HG03521 (cell line): ENCODE results near the gene ACBD4.

Source experiments
- ATAC-seq: cut with Tn5 transposase; IDR thresholded peaks from one replicate; pipeline ENCODE4 v1.9.1; 2021; ENCODE audit warnings: mild to moderate bottlenecking, moderate library complexity; ENCODE audit not compliant: unreplicated experiment

ACBD4 gene, protein sequence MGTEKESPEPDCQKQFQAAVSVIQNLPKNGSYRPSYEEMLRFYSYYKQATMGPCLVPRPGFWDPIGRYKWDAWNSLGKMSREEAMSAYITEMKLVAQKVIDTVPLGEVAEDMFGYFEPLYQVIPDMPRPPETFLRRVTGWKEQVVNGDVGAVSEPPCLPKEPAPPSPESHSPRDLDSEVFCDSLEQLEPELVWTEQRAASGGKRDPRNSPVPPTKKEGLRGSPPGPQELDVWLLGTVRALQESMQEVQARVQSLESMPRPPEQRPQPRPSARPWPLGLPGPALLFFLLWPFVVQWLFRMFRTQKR

DNA sequence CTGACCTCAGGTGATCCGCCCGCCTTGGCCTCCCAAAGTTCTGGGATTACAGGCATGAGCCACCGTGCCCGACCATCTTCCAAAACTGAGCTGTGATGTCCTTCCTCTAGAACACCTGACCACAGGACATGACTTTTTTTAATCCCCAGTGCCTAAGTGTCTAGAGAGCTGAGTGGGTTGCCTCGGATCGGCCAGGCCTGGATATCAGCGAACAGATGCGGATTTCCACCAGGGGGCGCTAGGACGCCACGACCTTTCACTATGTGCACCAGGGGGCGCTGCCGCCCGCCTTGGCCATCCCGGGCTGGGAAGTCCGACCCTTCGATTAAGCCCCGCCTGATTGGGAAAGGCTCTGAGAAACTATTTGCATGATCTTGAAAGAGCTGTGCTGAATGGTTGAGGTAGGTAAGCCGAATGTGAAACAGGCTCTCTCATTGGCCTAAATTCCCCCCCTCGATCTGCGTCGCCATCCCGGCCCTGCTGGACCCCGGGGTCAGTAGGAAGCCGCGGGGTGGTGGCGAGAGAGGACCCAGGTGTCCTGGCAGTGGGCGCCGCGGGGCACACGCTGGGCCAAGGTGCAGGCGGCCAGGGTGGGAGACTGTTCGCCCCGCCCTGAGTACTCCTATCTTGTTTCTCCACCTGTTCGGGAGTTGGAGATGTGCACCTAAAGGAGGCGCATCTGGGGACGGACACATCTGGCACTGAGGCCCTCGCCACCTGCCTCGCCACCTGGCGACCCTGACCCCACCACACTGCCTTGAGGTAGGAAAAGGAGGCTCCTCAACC lies at the start of gene ACBD4:
TSS of gene ACBD4 (plus strand) at position 496 of the 786 bp plus-strand sequence. CDS start 458 bp downstream, outside the sequence.
- ATAC-seq, result peak; percentile 69

DNA sequence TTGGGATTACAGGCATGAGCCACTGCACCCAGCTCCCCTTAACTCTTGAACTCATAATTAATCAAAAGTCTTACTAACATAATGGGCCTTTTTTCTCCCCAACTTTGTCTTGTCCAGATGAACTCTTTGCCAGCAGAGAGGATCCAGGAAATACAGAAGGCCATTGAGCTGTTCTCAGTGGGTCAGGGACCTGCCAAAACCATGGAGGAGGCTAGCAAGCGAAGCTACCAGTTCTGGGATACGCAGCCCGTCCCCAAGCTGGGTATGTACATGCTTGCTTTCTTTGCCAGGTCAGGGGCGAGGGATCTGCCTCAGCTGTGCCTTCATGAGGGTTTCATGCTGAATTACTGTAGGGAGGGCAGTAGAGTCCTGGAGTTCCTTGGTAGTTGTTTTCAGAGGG lies 49.1 kb upstream of the ACBD4 start:
- ATAC-seq, result no peak

DNA sequence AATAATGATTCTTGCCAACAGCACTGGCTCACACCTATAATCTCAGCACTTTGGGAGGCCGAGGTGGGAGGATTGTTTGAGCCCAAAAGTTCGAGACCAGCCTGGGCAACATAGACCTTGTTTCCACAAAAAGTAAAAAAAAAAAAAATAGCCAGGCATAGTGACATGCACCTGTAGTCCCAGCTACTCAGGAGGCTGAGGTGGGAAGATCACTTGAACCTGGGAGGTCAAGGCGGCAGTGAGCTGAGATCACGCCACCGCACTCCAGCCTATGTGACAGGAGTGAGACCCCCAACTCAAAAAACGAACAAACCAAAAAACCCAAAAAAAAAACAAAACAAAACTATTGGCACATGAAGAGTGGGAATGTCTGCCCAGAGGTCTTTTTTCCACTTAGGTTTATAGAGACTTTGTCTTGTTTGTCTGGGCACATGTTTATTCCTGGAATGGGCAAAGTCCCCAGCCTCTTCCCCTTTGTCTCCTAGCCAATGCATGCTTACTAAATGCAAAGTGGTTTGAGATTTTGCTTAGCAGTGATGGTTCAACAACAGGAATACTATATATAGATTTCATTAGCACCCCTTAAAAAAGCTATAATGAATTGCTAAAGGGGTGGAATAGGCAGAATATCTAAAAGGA lies 48.5 kb upstream of the ACBD4 start:
- no peak for ATAC-seq

DNA sequence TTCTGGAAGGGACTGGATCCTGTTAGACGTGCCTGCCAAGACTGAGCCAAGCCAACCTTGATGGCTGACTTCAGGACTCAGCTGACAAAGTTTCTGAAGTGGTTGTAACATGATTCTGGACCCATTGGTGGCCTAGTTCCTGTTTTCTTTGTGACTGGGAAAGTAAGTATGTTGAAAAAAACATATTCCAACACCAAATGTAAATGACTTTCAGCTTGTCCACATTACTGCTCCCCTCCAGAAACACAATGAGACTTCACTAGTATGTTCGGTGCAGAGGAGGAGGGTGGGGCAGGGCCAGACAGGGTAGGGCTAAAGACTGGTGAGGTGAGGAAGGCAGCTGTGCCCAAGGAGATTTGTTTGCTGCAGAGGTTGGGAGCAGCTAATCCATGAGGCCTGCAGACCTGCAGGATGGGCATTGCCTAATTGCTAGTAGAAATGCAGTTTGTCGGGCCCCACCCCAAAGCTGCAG lies 47.9 kb upstream of the ACBD4 start:
- ATAC-seq, result no peak

DNA sequence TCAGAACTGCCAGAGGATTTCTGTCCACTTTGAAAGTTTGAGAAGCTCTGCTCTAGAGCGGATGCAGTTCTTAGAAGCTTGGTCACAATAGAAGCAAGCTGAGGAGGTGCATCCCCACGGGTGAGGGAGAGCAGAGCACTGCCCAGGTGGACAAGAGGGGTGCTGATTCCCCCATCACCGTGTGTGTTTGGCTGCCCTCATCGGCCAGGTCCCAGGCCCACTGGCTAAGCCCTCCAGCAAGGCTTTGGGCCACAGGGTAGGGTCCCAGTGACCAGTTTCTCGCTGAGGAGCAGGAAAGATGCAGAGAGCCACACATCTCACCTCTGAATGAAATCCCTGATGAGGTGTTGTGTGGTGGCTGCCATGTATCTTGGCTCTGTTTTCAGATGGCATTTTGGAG lies 47.5 kb upstream of the ACBD4 start:
- ATAC-seq, result no peak

DNA sequence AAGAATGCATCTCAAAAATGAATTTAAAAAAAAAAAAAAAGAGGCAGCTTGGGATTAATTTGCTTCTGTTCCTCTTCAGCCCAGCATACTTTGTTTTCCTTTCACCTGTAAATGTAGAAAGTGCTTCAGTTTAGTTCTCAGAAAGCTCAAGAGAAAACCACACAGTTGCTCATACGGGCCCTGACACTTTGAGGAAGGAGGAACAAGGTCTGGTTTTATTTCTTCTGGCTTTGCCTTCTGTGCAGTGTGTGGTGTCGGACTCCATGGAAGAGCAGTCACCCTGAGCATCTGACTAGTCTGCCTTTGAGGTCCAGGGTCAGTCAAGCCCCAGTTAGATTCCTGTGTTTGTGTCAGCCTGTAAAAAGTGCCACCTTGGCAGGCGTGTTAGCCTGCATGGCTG lies 46.7 kb upstream of the ACBD4 start:
- ATAC-seq, result no peak

DNA sequence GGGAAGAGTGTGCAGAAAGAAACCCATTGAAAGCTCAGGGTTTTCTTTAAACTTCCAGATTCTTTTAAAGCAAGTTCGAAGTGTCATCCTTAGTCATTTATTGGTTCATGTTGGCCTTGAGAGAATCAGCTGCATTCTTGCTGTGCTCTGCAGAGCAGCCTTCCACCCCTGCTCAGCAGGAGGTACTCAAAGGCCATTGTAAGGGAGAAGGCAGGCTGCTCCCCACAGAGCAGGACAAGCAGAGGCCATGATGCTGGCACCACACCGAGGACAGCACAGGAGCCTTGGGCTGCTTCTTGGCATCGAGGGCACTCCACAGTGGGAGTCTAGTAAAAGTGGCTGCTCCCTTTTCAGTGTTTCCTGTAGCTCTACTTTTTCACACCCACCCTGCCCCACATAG lies 44.8 kb upstream of the ACBD4 start:
- no peak for ATAC-seq

DNA sequence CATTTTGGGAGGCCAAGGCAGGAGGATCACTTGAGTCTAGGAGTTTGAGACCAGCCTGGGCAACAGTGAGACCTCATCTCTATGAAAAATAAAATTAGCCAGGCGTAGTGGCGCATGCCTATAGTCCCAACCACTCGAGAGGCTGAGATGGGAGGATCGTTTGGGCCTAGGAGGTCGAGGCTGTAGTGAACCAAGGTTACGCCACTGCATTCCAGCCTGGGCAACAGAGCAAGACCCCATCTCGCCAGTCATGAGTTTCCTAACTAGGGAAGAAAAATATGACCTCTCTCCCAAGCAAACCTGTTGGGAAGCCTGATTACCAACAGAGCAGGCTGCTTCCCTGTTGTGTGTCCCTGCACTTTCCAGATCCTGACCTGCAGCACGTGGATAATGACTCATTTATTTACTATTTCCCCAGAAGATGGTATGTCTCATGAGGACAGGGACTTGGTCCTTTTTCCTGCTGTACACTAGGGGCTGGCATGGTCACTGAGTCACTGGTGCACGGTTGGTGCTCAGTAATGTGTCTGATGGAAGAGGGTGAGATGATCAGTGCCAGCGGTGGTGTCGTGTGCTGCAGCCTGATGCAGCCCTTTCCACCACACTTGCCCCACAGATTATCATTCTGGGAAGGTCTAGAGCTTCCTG lies 43.6 kb upstream of the ACBD4 start:
- ATAC-seq, result no peak

DNA sequence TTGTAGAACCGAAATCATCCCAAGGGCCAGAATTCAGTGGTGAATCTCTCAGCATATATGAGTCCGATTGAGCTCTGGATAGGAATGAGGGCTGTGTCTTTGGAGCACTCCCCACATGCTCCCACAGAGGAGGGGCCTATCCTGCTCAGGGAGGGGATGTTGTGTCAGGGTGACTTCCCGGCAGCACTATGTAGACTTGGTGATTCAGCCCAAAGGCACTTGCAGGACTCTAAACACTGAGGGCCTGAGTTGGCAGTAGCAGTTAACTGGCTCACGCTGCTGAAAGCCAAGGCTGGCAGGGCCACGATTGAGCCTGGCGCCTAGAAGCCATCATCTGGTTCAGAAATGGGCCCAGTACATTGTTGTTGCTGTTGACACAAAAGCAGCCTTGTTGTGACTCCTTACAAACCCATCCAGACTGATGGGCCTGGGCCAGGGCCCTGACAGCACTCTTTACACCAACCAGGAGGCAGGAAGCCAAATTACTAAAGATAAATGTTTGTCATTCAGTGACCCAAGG lies 42.5 kb upstream of the ACBD4 start:
- no peak for ATAC-seq

DNA sequence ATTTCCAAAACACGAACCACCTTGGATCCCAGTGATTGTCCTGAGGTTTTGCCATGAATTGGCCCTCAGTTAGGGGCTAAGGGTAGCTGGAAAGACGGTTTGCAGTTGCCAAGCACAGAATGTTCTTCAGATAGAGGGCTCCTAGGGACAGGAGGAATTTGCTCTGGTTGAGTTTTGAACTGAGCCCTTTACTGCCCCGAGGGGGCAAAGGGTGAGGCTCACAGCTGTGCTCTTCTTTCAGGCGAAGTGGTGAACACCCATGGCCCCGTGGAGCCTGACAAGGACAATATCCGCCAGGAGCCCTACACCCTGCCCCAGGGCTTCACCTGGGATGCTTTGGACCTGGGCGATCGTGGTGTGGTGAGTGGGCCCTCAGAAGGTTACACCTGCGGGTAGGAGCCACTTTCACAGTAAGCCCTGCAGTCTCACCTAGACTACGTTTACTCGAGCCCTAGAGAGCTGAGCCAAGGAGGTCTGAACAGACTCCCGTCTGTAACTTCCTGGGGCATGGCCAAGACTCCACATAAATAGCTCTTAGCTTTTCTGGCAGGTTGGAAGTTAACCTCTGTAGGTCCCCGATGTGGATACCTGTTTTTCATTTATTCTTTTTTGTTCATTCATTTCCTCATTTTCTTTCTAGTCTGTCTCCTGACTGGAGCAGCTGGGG lies 41.9 kb upstream of the ACBD4 start:
- ATAC-seq, result no peak

DNA sequence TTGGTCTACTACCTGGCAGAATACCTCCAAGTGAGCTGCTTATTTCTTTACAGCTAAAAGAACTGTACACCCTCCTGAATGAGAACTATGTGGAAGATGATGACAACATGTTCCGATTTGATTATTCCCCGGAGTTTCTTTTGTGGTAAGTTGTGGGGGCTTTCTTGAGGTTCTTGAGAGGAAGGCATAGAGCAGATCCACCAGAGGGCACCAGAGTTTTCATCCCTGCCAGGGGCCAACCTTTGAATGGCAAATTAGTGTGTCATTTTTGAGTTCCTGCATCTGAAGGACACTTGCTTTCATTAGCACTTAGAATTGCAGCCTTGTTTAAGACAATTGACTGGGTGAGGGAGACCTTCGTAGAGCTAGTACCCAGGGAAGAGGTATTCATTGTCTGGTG lies 39.3 kb upstream of the ACBD4 start:
- ATAC-seq, result no peak

DNA sequence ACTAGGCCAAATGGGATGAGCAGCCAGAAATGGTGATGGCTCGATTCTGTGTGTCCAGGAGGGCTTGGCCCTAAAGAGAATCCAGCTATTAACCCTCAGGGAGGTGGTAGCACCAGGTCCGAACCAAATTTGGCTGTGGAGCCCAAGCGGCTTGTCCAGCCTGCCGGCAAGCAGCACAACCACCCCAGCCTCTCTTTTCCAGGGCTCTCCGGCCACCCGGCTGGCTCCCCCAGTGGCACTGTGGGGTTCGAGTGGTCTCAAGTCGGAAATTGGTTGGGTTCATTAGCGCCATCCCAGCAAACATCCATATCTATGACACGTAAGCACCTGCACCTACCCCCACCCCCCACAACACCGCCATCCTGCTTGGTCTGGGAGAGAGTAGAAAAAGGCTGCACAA lies 38.6 kb upstream of the ACBD4 start:
- ATAC-seq, result no peak

DNA sequence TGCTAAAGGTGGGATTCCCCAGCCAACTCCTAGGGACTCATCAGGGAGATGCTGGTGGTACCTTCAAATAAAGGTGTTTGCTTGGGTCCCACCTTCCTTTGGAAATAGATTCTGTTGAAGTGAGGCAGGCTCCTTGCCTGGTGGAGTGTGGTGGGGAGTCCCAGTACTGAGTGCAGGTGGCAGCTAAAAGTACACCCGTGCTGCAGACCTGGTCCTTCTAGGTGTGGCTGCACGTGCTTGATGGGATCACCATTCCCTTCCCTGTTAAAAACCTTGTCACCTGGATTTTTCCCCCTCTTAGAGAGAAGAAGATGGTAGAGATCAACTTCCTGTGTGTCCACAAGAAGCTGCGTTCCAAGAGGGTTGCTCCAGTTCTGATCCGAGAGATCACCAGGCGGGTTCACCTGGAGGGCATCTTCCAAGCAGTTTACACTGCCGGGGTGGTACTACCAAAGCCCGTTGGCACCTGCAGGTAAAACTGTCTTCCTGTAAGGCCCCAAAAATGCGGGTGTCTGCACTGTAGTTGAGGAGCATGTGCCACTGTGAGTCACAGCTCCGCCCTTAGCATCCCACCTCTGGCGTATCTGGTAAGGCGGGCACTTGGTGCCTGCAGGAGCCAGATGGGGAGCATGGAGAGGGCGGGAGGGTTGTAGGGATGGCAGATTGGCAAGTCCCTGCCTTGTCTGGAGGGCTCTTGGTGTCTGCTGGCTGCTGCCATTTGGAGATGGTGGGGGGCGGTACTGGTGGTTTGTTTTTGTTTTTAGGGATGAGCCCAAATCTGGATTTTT lies 37.2 kb upstream of the ACBD4 start:
- no peak for ATAC-seq

DNA sequence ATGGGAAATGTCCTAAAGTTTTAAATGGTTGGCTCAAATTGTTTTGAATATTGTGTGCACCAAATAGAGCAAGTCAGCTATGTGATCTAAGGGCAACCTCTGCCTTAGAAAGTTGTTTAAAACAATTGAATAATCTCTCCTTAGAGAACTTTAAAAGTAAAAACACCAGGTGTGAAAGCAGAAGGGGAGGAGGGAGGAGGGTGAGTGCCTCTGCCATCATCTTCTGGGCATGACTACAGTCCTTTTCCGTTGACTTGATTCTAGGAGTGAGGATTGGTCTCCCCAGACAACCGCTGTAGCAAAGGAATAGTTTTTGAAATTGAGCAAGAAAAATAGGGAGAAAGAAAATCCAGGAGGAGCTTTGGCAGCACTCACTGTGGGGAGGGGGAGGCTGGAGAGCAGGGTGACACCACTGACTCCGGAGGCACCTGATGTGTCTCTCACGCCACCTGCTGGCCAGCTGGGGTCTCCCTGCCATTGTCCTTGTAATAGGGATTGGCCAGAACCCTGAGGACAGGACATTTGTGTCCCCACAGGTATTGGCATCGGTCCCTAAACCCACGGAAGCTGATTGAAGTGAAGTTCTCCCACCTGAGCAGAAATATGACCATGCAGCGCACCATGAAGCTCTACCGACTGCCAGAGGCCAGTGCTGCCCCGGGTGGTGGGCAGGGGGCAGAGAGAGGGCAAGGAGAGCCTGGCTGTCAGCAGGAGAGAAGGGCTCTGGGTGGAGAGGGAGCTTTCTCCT lies 36.4 kb upstream of the ACBD4 start:
- no peak for ATAC-seq

DNA sequence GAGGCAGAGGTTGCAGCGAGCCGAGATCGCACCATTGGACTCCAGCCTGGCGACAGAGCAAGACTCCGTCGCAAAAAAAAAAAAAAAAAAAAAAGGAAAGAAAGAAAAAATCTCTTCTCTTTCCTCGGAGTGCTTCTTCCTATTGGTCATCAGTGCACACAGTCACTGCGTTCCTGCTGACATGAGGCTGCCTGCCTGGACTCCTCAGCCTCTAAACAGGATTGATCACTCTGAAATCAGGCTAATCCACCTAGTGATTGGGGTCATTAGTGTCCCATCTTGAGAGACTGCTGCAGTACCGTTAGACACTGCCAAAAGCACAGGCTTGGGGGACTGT lies 34.0 kb upstream of the ACBD4 start:
- ATAC-seq, result no peak

DNA sequence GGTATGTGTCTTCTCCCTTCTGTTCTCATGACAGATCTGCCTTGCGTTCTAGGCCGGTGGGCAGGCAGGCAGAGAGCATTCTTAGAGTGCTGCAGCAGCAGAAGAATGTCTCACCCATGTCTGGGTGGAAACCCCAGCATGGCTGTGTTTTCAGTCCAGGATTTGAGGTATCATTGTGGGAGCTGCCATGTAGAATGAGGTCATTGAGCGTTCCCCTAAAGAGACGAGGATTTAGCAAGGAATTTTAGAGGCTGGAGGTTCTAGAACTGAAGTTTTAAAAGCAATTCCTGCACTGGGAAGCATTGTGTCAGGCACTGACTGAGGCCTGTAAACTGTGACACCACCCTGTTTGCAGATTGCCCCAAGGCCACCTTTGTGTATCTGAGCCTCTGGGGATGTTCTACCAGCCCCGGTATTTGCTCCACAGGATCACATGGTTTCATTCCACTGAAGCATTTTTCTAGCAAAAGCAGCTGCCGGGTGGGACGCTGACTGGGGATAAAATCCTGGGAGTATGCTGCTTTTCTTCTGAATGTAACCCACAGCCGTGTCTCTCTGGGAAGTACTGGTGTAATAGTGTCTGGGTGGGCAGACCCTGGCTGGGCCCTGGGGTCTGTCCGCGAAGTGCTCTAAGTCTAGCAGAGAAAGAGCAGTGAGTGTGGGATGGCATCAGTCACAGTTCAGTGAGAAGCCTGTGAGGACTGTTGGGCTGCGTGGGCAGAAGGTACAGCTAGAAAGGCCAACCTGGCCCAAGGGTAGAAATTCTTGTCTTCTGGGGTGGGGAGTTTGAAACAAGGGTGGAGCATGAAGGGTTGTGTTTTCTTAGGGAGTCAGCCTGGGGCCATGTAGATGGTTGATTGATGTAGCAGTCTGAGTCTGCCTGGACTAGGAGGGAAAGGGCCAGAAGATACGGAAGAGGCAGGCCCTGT lies 33.3 kb upstream of the ACBD4 start:
- ATAC-seq, result no peak

DNA sequence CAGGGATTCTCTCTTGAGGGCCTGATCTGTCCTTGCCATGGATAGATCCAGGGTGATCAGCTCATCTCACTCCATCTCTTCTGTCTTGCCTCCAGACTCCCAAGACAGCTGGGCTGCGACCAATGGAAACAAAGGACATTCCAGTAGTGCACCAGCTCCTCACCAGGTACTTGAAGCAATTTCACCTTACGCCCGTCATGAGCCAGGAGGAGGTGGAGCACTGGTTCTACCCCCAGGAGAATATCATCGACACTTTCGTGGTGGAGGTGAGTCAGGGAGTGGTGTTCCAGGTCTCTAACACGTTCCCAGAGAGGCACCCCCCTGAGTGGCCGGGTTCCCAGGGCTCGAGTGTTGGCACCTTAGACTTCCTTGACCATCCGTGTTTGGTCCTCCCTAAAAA lies 32.6 kb upstream of the ACBD4 start:
- ATAC-seq, result no peak

DNA sequence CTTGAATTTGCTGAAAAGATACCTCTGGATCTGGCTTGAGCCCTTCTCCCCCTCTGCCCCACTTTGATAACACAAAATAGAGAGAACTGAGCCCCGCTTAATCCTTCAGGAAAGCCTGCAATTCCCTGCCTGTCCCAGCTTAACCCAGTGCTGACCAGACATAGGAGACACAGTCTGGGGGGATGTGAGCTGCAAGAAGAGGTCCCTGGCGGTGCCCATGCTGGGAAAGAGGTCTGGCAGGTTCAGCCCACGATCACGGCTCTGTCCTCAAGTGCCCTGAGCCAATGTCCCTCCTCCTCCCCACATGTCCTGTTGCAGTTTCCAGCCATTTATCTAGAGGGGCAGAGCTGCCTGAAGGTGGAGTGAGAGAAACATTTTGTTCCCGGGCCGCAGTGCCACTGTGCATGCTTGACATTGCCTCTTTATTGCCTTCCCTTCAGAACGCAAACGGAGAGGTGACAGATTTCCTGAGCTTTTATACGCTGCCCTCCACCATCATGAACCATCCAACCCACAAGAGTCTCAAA lies 32.2 kb upstream of the ACBD4 start:
- no peak for ATAC-seq
